ENCODE measurements around the gene TCFL5. TPM values are rescaled to one million over a fixed set of nuclear protein-coding genes. Genes with fewer than 3 reads are reported as not detected.

TCFL5 gene
- total and polyA plus RNA-seq, 12 donors, result 3.5 to 12.0 (median 5.5) TPM

DNA sequence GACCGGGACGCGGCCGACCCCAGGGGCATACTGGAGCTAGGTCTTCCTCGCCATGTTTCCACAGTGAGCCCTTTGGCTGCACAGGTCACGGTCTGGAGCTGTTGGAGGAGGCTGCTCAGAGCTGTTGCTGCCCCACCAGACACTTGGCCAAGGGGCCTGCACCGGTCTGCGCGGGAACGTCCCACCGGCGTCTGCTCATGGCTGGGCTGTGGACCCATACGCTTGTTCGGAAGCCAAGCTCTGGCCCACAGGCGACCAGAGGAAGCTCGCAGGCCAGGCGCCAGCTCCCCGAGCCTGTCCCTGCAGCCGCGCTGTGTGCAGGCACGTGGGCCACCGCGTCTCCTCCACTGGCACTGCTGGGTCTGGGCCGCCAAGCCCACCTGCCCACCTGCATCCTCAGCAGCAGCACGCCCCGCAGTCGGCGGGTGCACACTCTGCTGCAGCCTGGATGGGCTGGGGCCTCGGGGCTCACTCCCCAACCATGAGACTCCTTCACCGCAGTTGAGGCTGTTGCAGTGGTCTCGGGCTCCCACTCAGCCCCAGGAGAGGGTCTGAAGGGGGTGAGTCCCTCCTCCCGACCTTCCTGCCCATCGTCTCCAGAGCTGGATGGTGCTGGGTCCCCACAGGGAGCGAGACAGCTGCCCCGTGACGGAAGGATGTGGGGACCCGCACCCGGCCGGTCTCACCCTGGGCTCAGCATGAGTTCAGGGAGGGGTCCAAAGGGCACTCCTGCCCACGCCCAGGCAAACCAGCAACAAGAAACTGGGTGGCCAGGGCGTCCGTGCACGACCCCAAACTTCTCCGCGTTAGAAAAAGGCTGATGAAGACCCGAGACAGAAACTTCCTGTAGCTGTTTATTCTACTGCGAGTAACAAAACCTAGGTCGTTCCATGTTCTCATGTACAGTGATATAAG is 15.5 kb upstream of the TCFL5 start:
- Histone ChIP-seq H3K27ac (peak overlapping the region in 3 of 5 donors; percentile 74 to 83 (median 79)), H3K9me3 (replicated peaks in 1 of 3) (no peaks in the 10 kb centered on the region), H3K36me3 (replicated peaks in 1 of 2) (peaks cover 0 to 18% of the 10 kb centered on the region in 2 donors), H3K27me3 (no peaks in the 10 kb centered on the region), H3K4me1 (replicated peaks in 1 of 2) (peaks cover 0 to 16% of the 10 kb centered on the region in 2 donors), H3K4me3 (no peak overlapping the region)
- DNase-seq, result peak in 6 of 7 donors; percentile 66 to 87 (median 77)
- WGBS, 4 donors, result 59 to 75% (median 65%) methylated on average over 11 to 48 of the region's 48 CpGs
- intact Hi-C loops (cut with DNase I), result no loop called here
- TF ChIP-seq, protein P1, sequence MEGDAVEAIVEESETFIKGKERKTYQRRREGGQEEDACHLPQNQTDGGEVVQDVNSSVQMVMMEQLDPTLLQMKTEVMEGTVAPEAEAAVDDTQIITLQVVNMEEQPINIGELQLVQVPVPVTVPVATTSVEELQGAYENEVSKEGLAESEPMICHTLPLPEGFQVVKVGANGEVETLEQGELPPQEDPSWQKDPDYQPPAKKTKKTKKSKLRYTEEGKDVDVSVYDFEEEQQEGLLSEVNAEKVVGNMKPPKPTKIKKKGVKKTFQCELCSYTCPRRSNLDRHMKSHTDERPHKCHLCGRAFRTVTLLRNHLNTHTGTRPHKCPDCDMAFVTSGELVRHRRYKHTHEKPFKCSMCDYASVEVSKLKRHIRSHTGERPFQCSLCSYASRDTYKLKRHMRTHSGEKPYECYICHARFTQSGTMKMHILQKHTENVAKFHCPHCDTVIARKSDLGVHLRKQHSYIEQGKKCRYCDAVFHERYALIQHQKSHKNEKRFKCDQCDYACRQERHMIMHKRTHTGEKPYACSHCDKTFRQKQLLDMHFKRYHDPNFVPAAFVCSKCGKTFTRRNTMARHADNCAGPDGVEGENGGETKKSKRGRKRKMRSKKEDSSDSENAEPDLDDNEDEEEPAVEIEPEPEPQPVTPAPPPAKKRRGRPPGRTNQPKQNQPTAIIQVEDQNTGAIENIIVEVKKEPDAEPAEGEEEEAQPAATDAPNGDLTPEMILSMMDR (IDR thresholded peaks at IDR 0.05), result no peak
- TF ChIP-seq POLR2A (IDR thresholded peaks at IDR 0.05), result no peak

DNA sequence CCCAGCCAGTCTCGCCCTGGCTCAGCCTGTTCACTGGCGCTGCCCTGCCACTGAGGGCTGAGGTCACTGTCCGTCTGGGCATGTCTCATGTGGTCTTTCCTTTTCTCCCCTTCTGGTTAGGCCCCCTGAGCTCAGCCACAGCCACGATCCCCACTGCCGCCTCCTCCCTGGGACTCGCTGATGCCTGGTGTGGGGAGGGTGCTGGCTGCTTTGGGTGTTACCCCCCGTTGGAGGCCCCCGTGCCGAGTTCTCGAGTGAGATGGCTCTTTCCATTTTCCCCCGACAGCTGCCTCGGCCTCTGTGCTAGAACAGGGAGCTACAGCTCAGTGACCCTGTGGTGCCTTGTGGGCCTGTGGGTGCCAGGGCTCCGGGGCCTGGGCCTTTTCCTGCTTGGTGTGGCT is 14.9 kb upstream of the TCFL5 start:
- peak overlapping the region in 3 of 5 donors; percentile 74 to 83 (median 79) for H3K27ac ChIP-seq
- intact Hi-C loops (cut with DNase I), result no loop called here
- no peaks in the 10 kb centered on the region for H3K27me3 ChIP-seq
- whole genome bisulfite sequencing, 4 donors, result 69 to 85% (median 73%) methylated on average over 7 to 13 of the region's 13 CpGs
- peaks cover 0 to 11% of the 10 kb centered on the region in 2 donors for H3K36me3 ChIP-seq (replicated peaks in 1 of 2)
- no peak overlapping the region for H3K4me3 ChIP-seq
- H3K9me3 ChIP-seq (replicated peaks in 1 of 3), result no peaks in the 10 kb centered on the region
- no peak for DNase-seq
- H3K4me1 ChIP-seq (replicated peaks in 1 of 2), result peaks cover 0 to 16% of the 10 kb centered on the region in 2 donors
- TF ChIP-seq POLR2A (IDR thresholded peaks at IDR 0.05), result no peak
- TF ChIP-seq, protein P1 (IDR thresholded peaks at IDR 0.05), result no peak

DNA sequence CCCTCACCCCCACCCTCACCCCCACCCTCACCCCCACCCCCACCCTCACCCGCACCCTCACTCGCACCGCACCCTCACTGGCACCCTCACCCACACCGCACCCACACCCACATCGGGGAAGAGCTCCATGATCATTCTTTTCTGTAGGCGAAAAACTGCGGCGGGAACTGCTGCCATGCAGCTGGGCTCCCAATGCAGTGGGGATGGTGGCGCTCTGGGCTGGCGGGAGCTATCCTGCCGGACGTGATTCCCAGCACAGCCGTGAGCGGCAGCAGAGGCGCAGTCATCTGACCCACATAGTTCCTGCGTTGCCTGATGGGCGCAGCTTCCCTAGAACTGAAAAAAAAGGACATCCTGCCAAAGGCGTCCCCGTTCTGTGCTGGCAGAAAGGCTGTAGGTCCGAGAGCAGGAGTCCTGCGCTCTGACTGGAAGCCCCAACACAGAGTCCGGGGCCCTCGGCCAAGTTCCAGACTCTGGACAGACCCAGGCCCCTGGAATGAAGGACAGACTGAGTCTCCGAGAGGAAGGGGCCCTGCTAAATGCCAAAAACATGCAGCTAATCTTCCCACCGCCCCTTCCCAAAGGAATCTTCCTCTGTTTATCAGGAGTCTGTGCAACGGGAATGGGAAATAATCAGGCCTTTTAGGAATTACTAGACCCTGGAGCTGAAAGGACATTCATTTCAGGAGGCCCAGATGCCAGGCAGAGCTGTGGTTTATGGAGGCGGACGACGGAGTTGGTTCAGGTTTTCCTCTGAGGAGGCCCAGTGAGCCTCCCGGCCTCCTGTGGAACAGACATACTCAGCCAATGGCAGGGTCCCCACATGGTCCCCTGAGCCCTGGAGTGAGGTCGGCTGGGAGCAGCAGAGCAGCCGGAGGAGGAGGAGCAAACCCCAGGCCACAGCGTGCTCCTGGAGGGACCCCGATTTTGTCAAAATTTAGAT is 14.1 kb upstream of the TCFL5 start:
- 36 to 76% (median 39%) methylated on average over 9 to 34 of the region's 34 CpGs for WGBS, 4 donors
- H3K27ac ChIP-seq, result peak overlapping the region; percentile 47 to 83 (median 74)
- H3K27me3 ChIP-seq, result no peaks in the 10 kb centered on the region
- intact Hi-C loops (cut with DNase I), result no loop called here
- no peaks in the 10 kb centered on the region for H3K9me3 ChIP-seq (replicated peaks in 1 of 3)
- peak; percentile 83 to 94 (median 91) for DNase-seq
- TF ChIP-seq, protein P1 (IDR thresholded peaks at IDR 0.05), result peak in 5 of 6 experiments; percentile 27 to 58 (median 37)
- peak in 1 of 2 donors; percentile 67 for TF ChIP-seq POLR2A (IDR thresholded peaks at IDR 0.05)
- H3K4me1 ChIP-seq (replicated peaks in 1 of 2), result peaks cover 0 to 16% of the 10 kb centered on the region in 2 donors
- no peak overlapping the region for H3K4me3 ChIP-seq
- H3K36me3 ChIP-seq (replicated peaks in 1 of 2), result peaks cover 0 to 3% of the 10 kb centered on the region in 2 donors

Measured in adrenal gland (tissue), 12 donors.